ENCODE data around the gene ATP5F1D. TPM values are rescaled to one million over a fixed set of nuclear protein-coding genes. Genes with fewer than 3 reads are reported as not detected.

ATP5F1D gene
- total and polyA plus RNA-seq, 2 of the 8 experiments (the other 6 are each of a cell fraction or from before 2014, with no cell fraction given): 174 to 249 TPM

GRCh38 chr19:1271528-1272422 lies 30.2 kb downstream of the ATP5F1D start:
- Histone ChIP-seq H4K5ac (ENCODE audit: insufficient read length, low read depth, low read length) (no peak overlapping the region), H3K36me3 (ENCODE audit: control insufficient read depth in 2 of 4, insufficient read depth in 4 of 4, low read length in 3 of 4) (peaks cover 33 to 46% (median 41%) of the 10 kb centered on the region in 4 experiments), H2AK5ac (ENCODE audit: low read depth, low read length) (no peak overlapping the region), H4K20me1 (replicated peaks in 1 of 2; ENCODE audit: control insufficient read depth in 1 of 2, insufficient read depth in 2 of 2, low read length in 2 of 2) (peaks cover 7 to 25% of the 10 kb centered on the region in 2 experiments), H2BK15ac (ENCODE audit: low read length) (no peak overlapping the region), H4K91ac (replicated peaks; ENCODE audit: insufficient read length, low read length) (no peak overlapping the region), H2AFZ (ENCODE audit: low read length) (no peak overlapping the region), H3K4ac (replicated peaks; ENCODE audit: insufficient read length, low read depth, low read length) (no peak overlapping the region), H2BK12ac (ENCODE audit: low read depth, low read length) (no peak overlapping the region), H2BK20ac (ENCODE audit: low read length) (no peak overlapping the region), H3K18ac (ENCODE audit: extremely low read depth, low read length) (no peak overlapping the region), H3K4me3 (ENCODE audit: extremely low read depth in 1 of 4, insufficient read depth in 2 of 4, low read depth in 3 of 4, low read length in 4 of 4) (no peak overlapping the region), H3K9me3 (ENCODE audit: insufficient read depth in 2 of 2, low read depth in 1 of 2, low read length in 1 of 2) (no peaks in the 10 kb centered on the region), H3K23ac (ENCODE audit: insufficient read length) (no peak overlapping the region), H3K23me2 (ENCODE audit: low read depth, low read length) (peaks cover 21% of the 10 kb centered on the region; the same call in 1 of the 2 replicates), H2BK120ac (replicated peaks; ENCODE audit: low read depth, low read length) (no peak overlapping the region), H3K56ac (replicated peaks; ENCODE audit: insufficient read length, low read depth, low read length) (no peak overlapping the region), H3K4me2 (ENCODE audit: insufficient read depth in 1 of 2, low read depth in 2 of 2, low read length in 2 of 2) (peak overlapping the region in 1 of 2 experiments; percentile 18; a peak in 2 of 4 replicates), H3K9ac (replicated peaks in 1 of 4; ENCODE audit: extremely low read depth in 1 of 4, low read depth in 3 of 4, low read length in 3 of 4) (no peak overlapping the region), H4K8ac (ENCODE audit: extremely low read depth, insufficient read depth, low read length) (peak overlapping the region; percentile 7; the same call in 1 of the 2 replicates), H3K79me2 (ENCODE audit: control insufficient read depth in 1 of 2, insufficient read depth in 2 of 2, low read length in 2 of 2) (peaks cover 5 to 38% of the 10 kb centered on the region in 2 experiments), H3K27ac (ENCODE audit: low read depth, low read length) (no peak overlapping the region), H3K79me1 (ENCODE audit: low read depth, low read length) (peaks cover 22% of the 10 kb centered on the region), H2BK5ac (ENCODE audit: low read depth, low read length) (no peak overlapping the region), H3K4me1 (replicated peaks in 1 of 4; ENCODE audit: control insufficient read depth in 3 of 4, insufficient read depth in 4 of 4, low read length in 3 of 4) (peaks cover 4 to 45% (median 33%) of the 10 kb centered on the region in 4 experiments), H3K27me3 (replicated peaks in 1 of 4; ENCODE audit: control insufficient read depth in 3 of 4, extremely low read depth in 1 of 4, insufficient read depth in 3 of 4, low read length in 3 of 4) (peaks cover 0 to 10% (median 5%) of the 10 kb centered on the region in 4 experiments; a peak in 4 of 7 replicates), H3K14ac (ENCODE audit: insufficient read length) (no peak overlapping the region)
- 93% methylated on average over 37 of the region's 37 CpGs; no CpG with 5 or more reads in 1 of the 2 experiments for WGBS, 2 experiments (ENCODE audit: extremely low coverage in 1 of 2, insufficient coverage in 1 of 2, insufficient read length in 1 of 2, insufficient replicate concordance in 2 of 2, low coverage in 1 of 2, low lambda C conversion rate in 2 of 2, missing lambda C conversion rate in 1 of 2)
- FAIRE-seq: no peak
- TF ChIP-seq POLR2A (IDR thresholded peaks at IDR 0.05; ENCODE audit: control extremely low read depth in 1 of 2, low read depth in 2 of 2, low read length in 2 of 2): peak in 1 of 2 experiments; percentile 67; a peak in 2 of 3 replicates
- no peak for TF ChIP-seq SRF (IDR thresholded peaks at IDR 0.05; ENCODE audit: low read depth, low read length)
- DNase-seq (ENCODE audit: low read depth in 1 of 2, low spot score in 2 of 2): no peak
- CTCF ChIA-PET (ENCODE audit: partially characterized antibody): interaction anchor here (0.6 to 3.1 kb wide), 3 partner anchors 10 to 147 kb away, joined by 3 to 29 read pairs (median 3); no protein-coding TSS in a partner anchor
- POLR2A ChIA-PET (ENCODE audit: partially characterized antibody): interaction anchor here (0.8 to 11.4 kb wide), 21 partner anchors 8 to 186 kb away, joined by 3 to 331 read pairs (median 3); partner anchors contain the start of genes CBARP, CIRBP and GPX4

All from H1 (cell line).